ENCODE measurements around the gene SLC37A1.

SLC37A1 gene

GRCh38 chr21:42553435-42553834, 39.8 kb downstream of the SLC37A1 start:
- H3K4me3 ChIP-seq (ENCODE audit: low read depth, low read length), result no peak overlapping the region
- no peak for DNase-seq (ENCODE audit: low read depth)

- DNase-seq (ENCODE audit: low read depth), result no peak
- H3K4me3 ChIP-seq (ENCODE audit: low read depth, low read length), result no peak overlapping the region
Measured at GRCh38 chr21:42554251-42554961, 40.8 kb downstream of the SLC37A1 start.

- DNase-seq (ENCODE audit: low read depth), result no peak
- H3K4me3 ChIP-seq (ENCODE audit: low read depth, low read length), result no peak overlapping the region
Measured at GRCh38 chr21:42555756-42556438, 42.2 kb downstream of the SLC37A1 start.

- no peak for DNase-seq (ENCODE audit: low read depth)
- no peak overlapping the region for H3K4me3 ChIP-seq (ENCODE audit: low read depth, low read length)
Measured at GRCh38 chr21:42556476-42556875, 42.8 kb downstream of the SLC37A1 start.

GRCh38 chr21:42556960-42557359, 43.3 kb downstream of the SLC37A1 start:
- no peak overlapping the region for H3K4me3 ChIP-seq (ENCODE audit: low read depth, low read length)
- DNase-seq (ENCODE audit: low read depth), result no peak

- DNase-seq (ENCODE audit: low read depth), result no peak
- H3K4me3 ChIP-seq (ENCODE audit: low read depth, low read length), result no peak overlapping the region
Measured at GRCh38 chr21:42557420-42557819, 43.8 kb downstream of the SLC37A1 start.

GRCh38 chr21:42558368-42558767, 44.7 kb downstream of the SLC37A1 start:
- DNase-seq (ENCODE audit: low read depth), result no peak
- H3K4me3 ChIP-seq (ENCODE audit: low read depth, low read length), result no peak overlapping the region

GRCh38 chr21:42558846-42559245, 45.2 kb downstream of the SLC37A1 start:
- H3K4me3 ChIP-seq (ENCODE audit: low read depth, low read length), result no peak overlapping the region
- DNase-seq (ENCODE audit: low read depth), result no peak

GRCh38 chr21:42559326-42559725, 45.7 kb downstream of the SLC37A1 start:
- H3K4me3 ChIP-seq (ENCODE audit: low read depth, low read length), result no peak overlapping the region
- DNase-seq (ENCODE audit: low read depth), result no peak

- DNase-seq (ENCODE audit: low read depth), result no peak
- H3K4me3 ChIP-seq (ENCODE audit: low read depth, low read length), result no peak overlapping the region
Measured at GRCh38 chr21:42560517-42561179, 47.0 kb downstream of the SLC37A1 start.

- H3K4me3 ChIP-seq (ENCODE audit: low read depth, low read length), result no peak overlapping the region
- DNase-seq (ENCODE audit: low read depth), result no peak
Measured at GRCh38 chr21:42561762-42562650, 48.4 kb downstream of the SLC37A1 start.

GRCh38 chr21:42562816-42563215, 49.2 kb downstream of the SLC37A1 start:
- DNase-seq (ENCODE audit: low read depth), result no peak
- H3K4me3 ChIP-seq (ENCODE audit: low read depth, low read length), result no peak overlapping the region

- no peak overlapping the region for H3K4me3 ChIP-seq (ENCODE audit: low read depth, low read length)
Measured at GRCh38 chr21:42563261-42563660, 49.6 kb downstream of the SLC37A1 start.

GRCh38 chr21:42563686-42564085, 50.0 kb downstream of the SLC37A1 start:
- no peak overlapping the region for H3K4me3 ChIP-seq (ENCODE audit: low read depth, low read length)
- no peak for DNase-seq (ENCODE audit: low read depth)

More at GRCh38 chr21:42563261-42563660, 49.6 kb downstream of the SLC37A1 start:
- DNase-seq (ENCODE audit: low read depth), result no peak

GRCh38 chr21:42564561-42564971, 50.9 kb downstream of the SLC37A1 start:
- DNase-seq (ENCODE audit: low read depth), result no peak
- no peak overlapping the region for H3K4me3 ChIP-seq (ENCODE audit: low read depth, low read length)

GRCh38 chr21:42565206-42565810, 51.7 kb downstream of the SLC37A1 start:
- no peak for DNase-seq (ENCODE audit: low read depth)
- H3K4me3 ChIP-seq (ENCODE audit: low read depth, low read length), result no peak overlapping the region

- DNase-seq (ENCODE audit: low read depth), result no peak
- H3K4me3 ChIP-seq (ENCODE audit: low read depth, low read length), result no peak overlapping the region
Measured at GRCh38 chr21:42565886-42566523, 52.4 kb downstream of the SLC37A1 start.

- DNase-seq (ENCODE audit: low read depth), result no peak
- H3K4me3 ChIP-seq (ENCODE audit: low read depth, low read length), result no peak overlapping the region
Measured at GRCh38 chr21:42566524-42567213, 53.0 kb downstream of the SLC37A1 start.

All from skeletal muscle cell (primary cell).